HEK293T (cell line): ENCODE measurements around the gene MAG.

Experiments
- BHLHE40 ChIP-seq: fragments of 450-650 bp; IDR thresholded peaks from 2 replicates; pipeline ENCODE4 v1.6.1; 2016; ENCODE audit warnings: mild to moderate bottlenecking, moderate library complexity, borderline replicate concordance
- FOXA1 ChIP-seq: fragments of 450-650 bp; IDR thresholded peaks from 2 replicates; pipeline ENCODE4 v1.6.1; 2016; ENCODE audit warnings: mild to moderate bottlenecking
- FOXK2 ChIP-seq: fragments of 450-650 bp; IDR thresholded peaks from 2 replicates; pipeline ENCODE4 v1.6.1; 2016; ENCODE audit warnings: mild to moderate bottlenecking
- FOXM1 ChIP-seq: fragments of 450-650 bp; IDR thresholded peaks from 2 replicates; pipeline ENCODE4 v1.6.1; 2017; ENCODE audit warnings: mild to moderate bottlenecking, borderline replicate concordance
- SP1 ChIP-seq: fragments of 450-650 bp; IDR thresholded peaks from 2 replicates; pipeline ENCODE4 v1.6.1; 2017
- SUZ12 ChIP-seq: fragments of 450-650 bp; IDR thresholded peaks from 2 replicates; pipeline ENCODE4 v1.6.1; 2016; ENCODE audit warnings: mild to moderate bottlenecking
- TARDBP ChIP-seq: fragments of 450-650 bp; IDR thresholded peaks from 2 replicates; pipeline ENCODE4 v1.6.1; 2016
- TF ChIP-seq, protein P1 (sequence below): fragments of 450-650 bp; IDR thresholded peaks from 2 replicates; pipeline ENCODE4 v1.6.1; 2016

DNA sequence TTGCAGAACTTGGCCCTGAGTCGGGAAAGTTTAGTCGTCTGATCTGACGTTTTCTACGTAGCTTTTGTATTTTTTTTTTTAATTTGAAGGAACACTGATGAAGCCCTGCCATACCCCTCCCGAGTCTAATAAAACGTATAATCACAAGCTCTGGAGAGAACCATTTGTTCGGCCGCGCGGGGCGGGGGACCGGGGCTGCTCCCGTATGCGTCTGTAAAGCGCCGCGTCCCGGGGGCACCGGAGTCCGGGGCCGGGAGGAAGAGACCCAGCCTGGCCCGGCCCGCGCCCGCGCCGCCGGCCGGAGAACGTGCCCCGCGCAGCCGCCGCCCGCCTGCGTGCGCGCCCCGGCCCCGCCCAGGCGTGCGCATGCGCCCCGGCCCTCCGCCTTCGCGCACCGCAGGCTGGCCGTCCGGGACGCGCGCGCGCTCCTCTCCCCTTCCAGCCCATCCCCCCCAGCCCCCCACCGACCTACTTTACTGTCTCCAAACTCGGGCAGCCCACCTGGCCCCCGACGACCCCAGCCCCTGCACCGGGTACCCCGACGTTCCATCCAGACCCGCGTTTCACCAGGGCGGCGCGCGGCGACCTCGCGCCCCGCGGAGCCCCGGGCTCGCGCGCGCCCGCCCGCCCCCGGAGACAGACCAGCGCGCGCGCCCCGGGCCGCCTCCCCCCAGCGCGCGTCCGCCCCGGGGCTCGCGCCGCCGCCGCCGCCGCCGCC is 24.0 kb upstream of the MAG start:
- TF ChIP-seq FOXA1, result no peak
- TF ChIP-seq SUZ12, result no peak
- TF ChIP-seq FOXM1, result no peak
- TF ChIP-seq TARDBP, result no peak
- TF ChIP-seq BHLHE40, result no peak
- no peak for TF ChIP-seq FOXK2
- TF ChIP-seq SP1, result no peak
- TF ChIP-seq, protein P1, sequence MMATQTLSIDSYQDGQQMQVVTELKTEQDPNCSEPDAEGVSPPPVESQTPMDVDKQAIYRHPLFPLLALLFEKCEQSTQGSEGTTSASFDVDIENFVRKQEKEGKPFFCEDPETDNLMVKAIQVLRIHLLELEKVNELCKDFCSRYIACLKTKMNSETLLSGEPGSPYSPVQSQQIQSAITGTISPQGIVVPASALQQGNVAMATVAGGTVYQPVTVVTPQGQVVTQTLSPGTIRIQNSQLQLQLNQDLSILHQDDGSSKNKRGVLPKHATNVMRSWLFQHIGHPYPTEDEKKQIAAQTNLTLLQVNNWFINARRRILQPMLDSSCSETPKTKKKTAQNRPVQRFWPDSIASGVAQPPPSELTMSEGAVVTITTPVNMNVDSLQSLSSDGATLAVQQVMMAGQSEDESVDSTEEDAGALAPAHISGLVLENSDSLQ, result no peak
